HL-60/S4 treated with retinoic acid at 250 ng/mL for 4 days and 3 days (cell line): ENCODE measurements around the gene IWS1.
"Not testable (repeated sequence)": the region's sequence is repeated elsewhere in the genome, so short reads cannot be mapped to it uniquely, and the experiment has no call there.

Experiments
- in situ Hi-C: fragments of 300-500 bp; cut with MboI; formaldehyde crosslinking; loops from 2 replicates; pipeline ENCODE4 v1.7.0; 2022; ENCODE audit warnings: low sequenced_read_pairs

Gene IWS1

GRCh38 chr2:127561371-127561770 lies 35.1 kb upstream of the IWS1 start:
- in situ Hi-C loops: no loop called here

- in situ Hi-C loops: no loop called here
These were observed 34.6 kb upstream of the IWS1 start for GRCh38 chr2:127560931-127561280.

- in situ Hi-C loops: no loop called here
These were observed 34.1 kb upstream of the IWS1 start for GRCh38 chr2:127560201-127560930.

GRCh38 chr2:127559454-127559853 lies 33.2 kb upstream of the IWS1 start:
- in situ Hi-C loops: no loop called here

- in situ Hi-C loops: no loop called here
These were observed 32.6 kb upstream of the IWS1 start for GRCh38 chr2:127558911-127559310.

- in situ Hi-C loops: no loop called here
These were observed 26.6 kb upstream of the IWS1 start for GRCh38 chr2:127552846-127553245.

GRCh38 chr2:127552336-127552735 lies 26.0 kb upstream of the IWS1 start:
- in situ Hi-C loops: no loop called here

- in situ Hi-C loops: no loop called here
These were observed 25.1 kb upstream of the IWS1 start for GRCh38 chr2:127551221-127551930.

GRCh38 chr2:127546797-127547196 lies 20.5 kb upstream of the IWS1 start:
- in situ Hi-C loops: no loop called here

GRCh38 chr2:127545796-127546195 lies 19.5 kb upstream of the IWS1 start:
- in situ Hi-C loops: no loop called here

- in situ Hi-C loops: no loop called here
These were observed 18.9 kb upstream of the IWS1 start for GRCh38 chr2:127545189-127545588.

- in situ Hi-C loops: not testable (repeated sequence)
These were observed 16.8 kb upstream of the IWS1 start for GRCh38 chr2:127543013-127543501.

GRCh38 chr2:127542231-127542630 lies 15.9 kb upstream of the IWS1 start:
- in situ Hi-C loops: no loop called here

GRCh38 chr2:127541809-127542208 lies 15.5 kb upstream of the IWS1 start:
- in situ Hi-C loops: no loop called here

- in situ Hi-C loops: no loop called here
These were observed 11.4 kb upstream of the IWS1 start for GRCh38 chr2:127537644-127538043.

GRCh38 chr2:127536707-127537541 lies 10.6 kb upstream of the IWS1 start:
- in situ Hi-C loops: no loop called here

- in situ Hi-C loops: no loop called here
These were observed 9.6 kb upstream of the IWS1 start for GRCh38 chr2:127535918-127536317.

GRCh38 chr2:127535422-127535901 lies 9.2 kb upstream of the IWS1 start, which contains the start of gene MYO7B:
Gene MYO7B (plus strand): TSS chr2:127535683. CDS start chr2:127559723, 24,040 bp downstream.
- in situ Hi-C loops: no loop called here

GRCh38 chr2:127532296-127532695 lies 6.0 kb upstream of the IWS1 start:
- in situ Hi-C loops: no loop called here

- in situ Hi-C loops: no loop called here
These were observed 4.9 kb upstream of the IWS1 start for GRCh38 chr2:127531221-127531648.
